ENCODE data around the gene FLOT2. TPM values are rescaled to one million over a fixed set of nuclear protein-coding genes. Genes with fewer than 3 reads are reported as not detected.

Gene FLOT2
- total RNA-seq, 1 experiment from 2014 or later, result 23.1 TPM

GRCh38 chr17:28929787-28930186 is 32.3 kb upstream of the FLOT2 start:
- Histone ChIP-seq H3K9me3 (ENCODE audit: low read length) (no peaks in the 10 kb centered on the region), H3K4me2 (ENCODE audit: low read length) (no peak overlapping the region), H3K27me3 (ENCODE audit: low read length) (no peaks in the 10 kb centered on the region), H3F3A (ENCODE audit: low read length, unreplicated experiment) (no peaks in the 10 kb centered on the region), H3K27ac (ENCODE audit: low read length) (no peak overlapping the region), H3K36me3 (ENCODE audit: low read depth, low read length) (peaks cover 24% of the 10 kb centered on the region), H3K79me2 (ENCODE audit: low read length) (peaks cover 56% of the 10 kb centered on the region), H4K20me1 (ENCODE audit: low read length) (peaks cover 9% of the 10 kb centered on the region; the same call in 1 of the 2 replicates), H3K4me1 (ENCODE audit: insufficient read depth, low read length) (peaks cover 18% of the 10 kb centered on the region), H3K9ac (ENCODE audit: low read length) (no peak overlapping the region), H3K4me3 (ENCODE audit: low read length) (no peak overlapping the region), H3K9me2 (replicated peaks; ENCODE audit: low read length) (no peaks in the 10 kb centered on the region), H2AFZ (ENCODE audit: low read length) (no peak overlapping the region)
- ATAC-seq, result no peak
- ChIA-PET POLR2A (ENCODE audit: unreplicated experiment) (no interaction called here), CTCF (no interaction called here)
- BruUV-seq (replicated peaks), result no TSS peak
- no peak for TF ChIP-seq EZH2phosphoT487 (IDR thresholded peaks at IDR 0.05; ENCODE audit: borderline replicate concordance, low read length)
- no peak for TF ChIP-seq EZH2 (IDR thresholded peaks at IDR 0.05; ENCODE audit: low read length, unreplicated experiment)
- TF ChIP-seq, protein P1, sequence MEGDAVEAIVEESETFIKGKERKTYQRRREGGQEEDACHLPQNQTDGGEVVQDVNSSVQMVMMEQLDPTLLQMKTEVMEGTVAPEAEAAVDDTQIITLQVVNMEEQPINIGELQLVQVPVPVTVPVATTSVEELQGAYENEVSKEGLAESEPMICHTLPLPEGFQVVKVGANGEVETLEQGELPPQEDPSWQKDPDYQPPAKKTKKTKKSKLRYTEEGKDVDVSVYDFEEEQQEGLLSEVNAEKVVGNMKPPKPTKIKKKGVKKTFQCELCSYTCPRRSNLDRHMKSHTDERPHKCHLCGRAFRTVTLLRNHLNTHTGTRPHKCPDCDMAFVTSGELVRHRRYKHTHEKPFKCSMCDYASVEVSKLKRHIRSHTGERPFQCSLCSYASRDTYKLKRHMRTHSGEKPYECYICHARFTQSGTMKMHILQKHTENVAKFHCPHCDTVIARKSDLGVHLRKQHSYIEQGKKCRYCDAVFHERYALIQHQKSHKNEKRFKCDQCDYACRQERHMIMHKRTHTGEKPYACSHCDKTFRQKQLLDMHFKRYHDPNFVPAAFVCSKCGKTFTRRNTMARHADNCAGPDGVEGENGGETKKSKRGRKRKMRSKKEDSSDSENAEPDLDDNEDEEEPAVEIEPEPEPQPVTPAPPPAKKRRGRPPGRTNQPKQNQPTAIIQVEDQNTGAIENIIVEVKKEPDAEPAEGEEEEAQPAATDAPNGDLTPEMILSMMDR (conservative IDR thresholded peaks at IDR 0.05; ENCODE audit: low read depth, low read length), result no peak
- DNase-seq, result no peak
- intact Hi-C loops (cut with micrococcal nuclease), result no loop called here

- Histone ChIP-seq H3K27me3 (ENCODE audit: low read length) (no peaks in the 10 kb centered on the region), H2AFZ (ENCODE audit: low read length) (no peak overlapping the region), H4K20me1 (ENCODE audit: low read length) (peaks cover 9% of the 10 kb centered on the region; the same call in 1 of the 2 replicates), H3K36me3 (ENCODE audit: low read depth, low read length) (peaks cover 34% of the 10 kb centered on the region), H3F3A (ENCODE audit: low read length, unreplicated experiment) (no peaks in the 10 kb centered on the region), H3K9me3 (ENCODE audit: low read length) (no peaks in the 10 kb centered on the region), H3K9ac (ENCODE audit: low read length) (no peak overlapping the region), H3K9me2 (replicated peaks; ENCODE audit: low read length) (no peaks in the 10 kb centered on the region), H3K4me3 (ENCODE audit: low read length) (no peak overlapping the region), H3K27ac (ENCODE audit: low read length) (no peak overlapping the region), H3K79me2 (ENCODE audit: low read length) (peaks cover 50% of the 10 kb centered on the region), H3K4me2 (ENCODE audit: low read length) (no peak overlapping the region), H3K4me1 (ENCODE audit: insufficient read depth, low read length) (peaks cover 18% of the 10 kb centered on the region)
- no peak for DNase-seq
- ChIA-PET CTCF (no interaction called here), POLR2A (ENCODE audit: unreplicated experiment) (no interaction called here)
- no peak for ATAC-seq
- no peak for TF ChIP-seq EZH2 (IDR thresholded peaks at IDR 0.05; ENCODE audit: low read length, unreplicated experiment)
- TF ChIP-seq, protein P1 (conservative IDR thresholded peaks at IDR 0.05; ENCODE audit: low read depth, low read length), result no peak
- BruUV-seq (replicated peaks), result no TSS peak
- intact Hi-C loops (cut with micrococcal nuclease), result no loop called here
Observed at GRCh38 chr17:28928061-28928460, 30.5 kb upstream of the FLOT2 start.

GRCh38 chr17:28926786-28927185 is 29.3 kb upstream of the FLOT2 start:
- no peak overlapping the region for H2AFZ ChIP-seq (ENCODE audit: low read length)
- ChIA-PET CTCF (no interaction called here), POLR2A (ENCODE audit: unreplicated experiment) (no interaction called here)
- peaks cover 38% of the 10 kb centered on the region for H3K79me2 ChIP-seq (ENCODE audit: low read length)
- peaks cover 18% of the 10 kb centered on the region for H3K4me1 ChIP-seq (ENCODE audit: insufficient read depth, low read length)
- peaks cover 9% of the 10 kb centered on the region; the same call in 1 of the 2 replicates for H4K20me1 ChIP-seq (ENCODE audit: low read length)
- no peak overlapping the region for H3K4me2 ChIP-seq (ENCODE audit: low read length)
- no peaks in the 10 kb centered on the region for H3F3A ChIP-seq (ENCODE audit: low read length, unreplicated experiment)
- ATAC-seq (no peak), DNase-seq (no peak)
- intact Hi-C loops (cut with micrococcal nuclease), result loop anchor here (1.0 kb wide), 1 partner anchor 20 kb away; no protein-coding TSS in a partner anchor
- TF ChIP-seq EZH2phosphoT487 (IDR thresholded peaks at IDR 0.05; ENCODE audit: borderline replicate concordance, low read length), result no peak
- TF ChIP-seq, protein P1 (conservative IDR thresholded peaks at IDR 0.05; ENCODE audit: low read depth, low read length), result no peak
- no peak for TF ChIP-seq EZH2 (IDR thresholded peaks at IDR 0.05; ENCODE audit: low read length, unreplicated experiment)
- H3K9ac ChIP-seq (ENCODE audit: low read length), result peak overlapping the region; percentile 66
- no peaks in the 10 kb centered on the region for H3K9me2 ChIP-seq (replicated peaks; ENCODE audit: low read length)
- BruUV-seq (replicated peaks), result no TSS peak
- H3K36me3 ChIP-seq (ENCODE audit: low read depth, low read length), result peaks cover 43% of the 10 kb centered on the region
- no peaks in the 10 kb centered on the region for H3K27me3 ChIP-seq (ENCODE audit: low read length)
- H3K27ac ChIP-seq (ENCODE audit: low read length), result peak overlapping the region; percentile 93
- no peaks in the 10 kb centered on the region for H3K9me3 ChIP-seq (ENCODE audit: low read length)
- no peak overlapping the region for H3K4me3 ChIP-seq (ENCODE audit: low read length)
